Tibial artery (tissue), 4 donors: Measurements from ENCODE around the gene ELN.
A peak's percentile ranks its signal among the peaks of the same experiment; 100 is the strongest.

ENCODE experiments used
- DNase-seq, 2 donors: peaks; one replicate each; pipeline ENCODE4 v3.0.0-alpha.2; 2019
- H3K27ac ChIP-seq, 2 donors: fragments of 200-600 bp; sonication (generic) in 1 of 2; 1 replicate in 1 of 2; 2 replicates in 1 of 2; pipeline ENCODE4 v1.5.1; 2018 to 2019; ENCODE audit warnings: mild to moderate bottlenecking in 1 of 2
- H3K27me3 ChIP-seq, 2 donors: fragments of 200-600 bp; sonication (generic) in 1 of 2; one replicate each; pipeline versions ENCODE4 v1.5.1 to v1.6.0; 2016 to 2019
- H3K36me3 ChIP-seq, 3 donors: fragments of 200-600 bp; sonication (generic) in 2 of 3; one replicate each; pipeline ENCODE4 v1.5.1; 2016 to 2019; ENCODE audit warnings: mild to moderate bottlenecking in 2 of 3
- H3K4me1 ChIP-seq, 4 donors: fragments of 200-600 bp; sonication (generic) in 2 of 4; 1 replicate in 3 of 4; 2 replicates in 1 of 4; pipeline ENCODE4 v1.5.1; 2016 to 2019
- H3K4me3 ChIP-seq, 2 donors: fragments of 200-600 bp; sonication (generic) in 1 of 2; 1 replicate in 1 of 2; 2 replicates in 1 of 2; pipeline ENCODE4 v1.5.1; 2018 to 2019; ENCODE audit warnings: mild to moderate bottlenecking in 2 of 2
- H3K9me3 ChIP-seq, 3 donors: fragments of 200-600 bp; sonication (generic) in 1 of 3; one replicate each; pipeline ENCODE4 v1.5.1; 2016 to 2019
- CTCF ChIP-seq, 2 experiments: fragments of 200-600 bp in 1 of 2; fragments of 450-650 bp in 1 of 2; IDR thresholded peaks; one replicate each; pipeline ENCODE4 v1.5.1; 2017 to 2019; ENCODE audit warnings: antibody characterized with exemption in 2 of 2, mild to moderate bottlenecking in 1 of 2, moderate library complexity in 1 of 2
- intact Hi-C: fragments of 100-400 bp; cut with DNase I; formaldehyde crosslinking; loops from one replicate; pipeline ENCODE4 v1.15.0; 2023; ENCODE audit warnings: low total_unique reads

Gene ELN

GRCh38 chr7:74001150-74001494 lies 26.9 kb upstream of the ELN start:
- H3K4me1 ChIP-seq: peaks cover 0 to 77% (median 52%) of the 10 kb centered on the region in 4 donors
- peak overlapping the region; percentile 86 to 94 for H3K27ac ChIP-seq
- no peak overlapping the region for H3K4me3 ChIP-seq
- H3K27me3 ChIP-seq: no peaks in the 10 kb centered on the region
- no peak for DNase-seq
- no peaks in the 10 kb centered on the region for H3K36me3 ChIP-seq
- intact Hi-C loops: no loop called here
- H3K9me3 ChIP-seq: no peaks in the 10 kb centered on the region
- TF ChIP-seq CTCF (IDR thresholded peaks at IDR 0.05): no peak

DNA sequence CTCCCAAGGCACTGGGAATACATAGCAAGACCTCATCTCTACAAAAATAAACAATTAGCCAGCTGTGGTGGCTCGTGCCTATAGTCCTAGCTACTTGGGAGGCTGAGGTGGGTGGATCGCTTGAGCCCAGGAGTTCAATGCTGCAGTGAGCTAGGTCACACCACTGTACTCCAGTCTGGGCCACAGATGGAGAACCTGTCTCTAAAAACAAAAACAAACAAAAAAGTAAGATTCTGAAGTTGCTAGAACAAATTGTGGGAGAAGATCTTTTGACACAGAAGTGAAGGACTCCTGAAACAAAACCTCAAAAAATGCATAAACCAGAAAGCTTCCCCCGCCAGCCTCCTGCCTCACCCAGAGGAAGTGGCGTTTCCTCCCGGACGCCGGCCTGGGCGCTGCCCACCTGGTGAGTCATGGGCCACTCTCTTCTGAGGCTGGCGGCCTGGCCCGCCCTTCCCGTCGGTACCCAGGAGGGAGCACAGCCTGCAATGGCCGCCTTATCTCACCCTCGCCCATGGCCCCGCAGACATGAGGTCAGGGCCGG lies 25.4 kb upstream of the ELN start:
- H3K27ac ChIP-seq: peak overlapping the region; percentile 86 to 94
- peak; percentile 65 to 91 for DNase-seq
- intact Hi-C loops: no loop called here
- no peaks in the 10 kb centered on the region for H3K36me3 ChIP-seq
- H3K4me3 ChIP-seq: peak overlapping the region in 1 of 2 donors; percentile 17
- H3K9me3 ChIP-seq: no peaks in the 10 kb centered on the region
- peaks cover 0 to 77% (median 53%) of the 10 kb centered on the region in 4 donors for H3K4me1 ChIP-seq
- H3K27me3 ChIP-seq: no peaks in the 10 kb centered on the region
- TF ChIP-seq CTCF (IDR thresholded peaks at IDR 0.05): no peak

GRCh38 chr7:74003621-74004020 lies 24.4 kb upstream of the ELN start:
- no peak for TF ChIP-seq CTCF (IDR thresholded peaks at IDR 0.05)
- no peaks in the 10 kb centered on the region for H3K9me3 ChIP-seq
- no peaks in the 10 kb centered on the region for H3K36me3 ChIP-seq
- no peak overlapping the region for H3K4me3 ChIP-seq
- peak overlapping the region; percentile 86 to 94 for H3K27ac ChIP-seq
- H3K27me3 ChIP-seq: no peaks in the 10 kb centered on the region
- peaks cover 0 to 74% (median 51%) of the 10 kb centered on the region in 4 donors for H3K4me1 ChIP-seq
- no peak for DNase-seq
- intact Hi-C loops: no loop called here

GRCh38 chr7:74006032-74006431 lies 21.9 kb upstream of the ELN start:
- no peak for DNase-seq
- no peaks in the 10 kb centered on the region for H3K27me3 ChIP-seq
- peak overlapping the region; percentile 63 to 83 for H3K27ac ChIP-seq
- intact Hi-C loops: no loop called here
- H3K9me3 ChIP-seq: no peaks in the 10 kb centered on the region
- no peak for TF ChIP-seq CTCF (IDR thresholded peaks at IDR 0.05)
- peaks cover 4 to 71% (median 48%) of the 10 kb centered on the region in 4 donors for H3K4me1 ChIP-seq
- H3K36me3 ChIP-seq: no peaks in the 10 kb centered on the region
- H3K4me3 ChIP-seq: no peak overlapping the region

GRCh38 chr7:74006451-74007241 lies 21.3 kb upstream of the ELN start:
- H3K9me3 ChIP-seq: no peaks in the 10 kb centered on the region
- no peak overlapping the region for H3K4me3 ChIP-seq
- no peak for TF ChIP-seq CTCF (IDR thresholded peaks at IDR 0.05)
- intact Hi-C loops: no loop called here
- H3K27ac ChIP-seq: peak overlapping the region; percentile 63 to 83
- no peaks in the 10 kb centered on the region for H3K36me3 ChIP-seq
- H3K27me3 ChIP-seq: no peaks in the 10 kb centered on the region
- DNase-seq: no peak
- peaks cover 5 to 70% (median 50%) of the 10 kb centered on the region in 4 donors for H3K4me1 ChIP-seq
